ENCODE measurements around the gene STX1A.

Gene STX1A

GRCh38 chr7:73718905-73719805 lies at the start of gene STX1A:
Gene STX1A, minus strand, starts transcription at chr7:73719669. Its CDS starts 38 bp downstream, at chr7:73719631.
- no peak for FAIRE-seq

- no peak for FAIRE-seq
Observed at GRCh38 chr7:73768641-73769480, 49.4 kb upstream of the STX1A start.

GRCh38 chr7:73766556-73767229 lies 47.2 kb upstream of the STX1A start:
- FAIRE-seq = no peak

- no peak for FAIRE-seq
Observed at GRCh38 chr7:73762659-73762999, 43.2 kb upstream of the STX1A start.

DNA sequence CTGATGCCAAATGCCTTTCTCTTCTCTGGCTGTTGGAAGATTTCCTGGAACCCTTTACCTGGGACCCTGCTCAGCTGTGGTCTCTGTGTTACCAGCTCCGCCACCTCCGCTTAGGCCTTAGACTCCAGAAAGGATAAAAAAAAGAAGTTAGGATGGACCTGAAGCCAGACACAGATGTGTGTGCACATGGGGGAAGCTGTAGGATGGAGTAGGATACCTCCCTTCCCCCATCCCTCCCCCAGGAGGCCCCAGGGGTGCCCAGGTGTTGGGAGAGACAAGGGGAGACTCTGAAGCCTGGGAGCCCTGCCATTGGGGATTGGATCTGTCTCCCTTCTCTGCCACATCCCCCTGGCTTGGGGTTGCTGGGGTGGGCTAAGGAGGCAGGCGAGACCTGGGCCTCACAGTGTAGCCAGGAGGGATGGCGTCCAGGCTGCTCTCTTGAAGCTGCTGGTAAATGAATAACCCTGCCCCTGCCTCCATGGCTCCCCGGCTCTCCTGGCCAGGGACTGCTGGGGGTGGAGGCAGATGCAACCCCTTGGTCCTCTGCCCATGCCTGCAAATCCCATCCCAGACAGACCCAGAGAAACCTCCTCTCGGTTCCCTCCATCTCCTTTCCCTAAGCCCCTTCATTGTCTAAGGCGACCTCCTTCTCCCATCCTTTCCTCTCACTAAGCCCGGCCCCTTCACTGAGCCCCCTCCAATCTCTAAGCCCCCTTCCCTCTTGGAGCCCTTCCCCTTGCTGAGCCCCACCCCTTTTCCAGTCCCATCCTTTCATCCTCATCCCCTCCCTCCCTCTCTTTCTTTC lies 42.6 kb upstream of the STX1A start:
- no peak for FAIRE-seq

DNA sequence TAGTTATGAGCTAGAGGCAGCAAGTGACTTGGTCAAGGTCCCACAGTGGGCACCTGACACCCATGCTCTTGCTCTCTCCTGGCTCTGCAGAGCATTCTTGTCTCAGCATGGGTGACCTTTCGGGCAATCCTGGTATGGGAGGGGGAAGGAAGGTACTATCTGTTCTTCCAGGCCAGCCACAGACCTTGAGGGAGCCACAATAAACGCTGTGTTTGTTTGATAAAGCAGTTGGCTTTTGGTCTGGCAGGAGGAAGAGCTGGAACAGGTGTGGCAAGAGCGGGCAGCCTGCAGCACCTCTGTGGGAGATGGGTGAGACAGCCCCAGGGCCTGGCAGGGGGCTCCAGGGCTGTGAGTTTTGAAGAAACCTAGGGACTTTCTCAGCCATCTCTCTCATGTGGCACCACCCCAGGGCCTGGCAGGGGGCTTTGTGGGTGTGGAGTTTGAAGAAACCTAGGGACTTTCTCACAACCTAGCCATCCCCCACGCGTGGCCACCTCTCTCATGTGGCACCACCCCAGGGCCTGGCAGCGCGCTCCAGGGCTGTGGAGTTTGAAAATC lies 39.2 kb upstream of the STX1A start:
- FAIRE-seq = no peak

DNA sequence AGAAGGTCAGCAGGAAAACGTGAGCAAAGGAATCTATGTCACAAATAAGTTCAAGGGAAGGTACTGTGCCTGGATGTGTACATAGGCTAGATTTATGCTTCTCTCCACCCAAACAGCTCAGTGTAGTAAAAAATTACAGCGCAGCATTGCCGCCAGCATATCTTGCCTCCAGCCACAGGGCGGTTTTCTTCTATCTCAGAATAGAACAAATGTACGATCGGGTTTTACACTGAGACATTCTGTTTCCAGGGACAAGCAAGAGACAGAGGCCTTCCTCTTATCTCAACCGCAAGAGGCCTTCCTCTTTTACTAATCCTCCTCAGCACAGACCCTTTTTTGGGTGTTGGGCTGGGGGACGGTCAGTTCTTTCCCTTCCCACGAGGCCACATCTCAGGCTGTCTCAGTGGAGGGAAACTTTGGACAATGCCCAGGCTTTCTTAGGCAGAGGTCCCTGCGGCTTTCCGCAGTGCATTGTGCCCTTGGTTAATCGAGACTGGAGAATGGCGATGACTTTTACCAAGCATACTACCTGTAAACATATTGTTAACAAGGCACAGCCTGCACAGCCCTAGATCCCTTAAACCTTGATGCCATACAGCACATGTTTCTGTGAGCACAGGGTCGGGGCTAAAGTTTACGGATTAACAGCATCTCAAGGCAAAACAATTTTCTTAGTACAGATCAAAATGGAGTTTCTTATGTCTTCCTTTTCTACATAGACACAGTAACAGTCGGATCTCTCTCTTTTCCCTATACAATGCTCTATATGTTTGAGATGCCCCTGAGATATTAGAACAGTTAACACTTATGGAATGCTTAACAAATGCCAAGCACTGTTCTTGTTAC lies 30.7 kb upstream of the STX1A start:
- FAIRE-seq = no peak

GRCh38 chr7:73746378-73746777 lies 26.9 kb upstream of the STX1A start:
- FAIRE-seq = no peak

- FAIRE-seq = no peak
Observed at GRCh38 chr7:73742753-73743641, 23.5 kb upstream of the STX1A start.

DNA sequence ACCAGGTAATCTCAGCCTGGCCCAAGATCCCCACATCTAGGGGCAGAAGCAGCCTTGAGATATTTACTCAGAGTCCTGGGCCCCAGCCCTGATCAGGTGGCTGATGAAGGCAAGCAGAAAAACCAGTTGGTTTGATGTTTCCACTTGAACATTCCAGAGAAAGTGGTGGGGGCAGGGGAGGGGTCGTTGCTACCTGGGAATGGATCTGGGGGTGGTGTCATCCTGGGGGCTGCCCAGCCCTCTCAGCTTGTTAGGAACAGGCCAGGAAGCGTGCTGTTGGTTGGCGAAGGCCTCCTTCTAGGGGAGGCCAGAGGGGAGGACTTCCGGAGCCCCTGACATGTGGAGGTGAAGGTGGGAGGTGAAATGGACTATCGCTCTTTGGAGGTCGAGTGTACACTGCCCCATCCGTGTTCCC lies 22.9 kb upstream of the STX1A start:
- no peak for FAIRE-seq

- no peak for FAIRE-seq
Observed at GRCh38 chr7:73741600-73741999, 22.1 kb upstream of the STX1A start.

- no peak for FAIRE-seq
Observed at GRCh38 chr7:73740771-73741170, 21.3 kb upstream of the STX1A start.

DNA sequence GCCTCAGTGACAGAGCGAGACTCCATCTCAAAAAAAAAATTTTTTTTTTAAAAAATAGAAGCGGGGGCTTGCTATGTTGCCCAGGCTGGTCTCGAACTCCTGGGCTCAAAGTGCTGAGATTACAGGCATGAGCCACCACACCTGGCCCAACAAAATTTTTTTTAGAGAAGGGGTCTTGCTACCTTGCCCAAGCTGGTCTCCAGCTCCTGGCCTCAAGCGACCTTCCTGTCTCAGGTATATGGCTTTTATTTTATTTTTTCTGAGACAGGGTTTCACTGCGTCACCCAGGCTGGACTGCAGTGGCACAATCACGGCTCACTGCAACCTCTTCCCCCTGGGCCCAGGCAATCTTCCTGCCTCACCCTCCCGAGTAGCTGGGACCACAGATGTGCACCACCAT lies 20.7 kb upstream of the STX1A start:
- no peak for FAIRE-seq

DNA sequence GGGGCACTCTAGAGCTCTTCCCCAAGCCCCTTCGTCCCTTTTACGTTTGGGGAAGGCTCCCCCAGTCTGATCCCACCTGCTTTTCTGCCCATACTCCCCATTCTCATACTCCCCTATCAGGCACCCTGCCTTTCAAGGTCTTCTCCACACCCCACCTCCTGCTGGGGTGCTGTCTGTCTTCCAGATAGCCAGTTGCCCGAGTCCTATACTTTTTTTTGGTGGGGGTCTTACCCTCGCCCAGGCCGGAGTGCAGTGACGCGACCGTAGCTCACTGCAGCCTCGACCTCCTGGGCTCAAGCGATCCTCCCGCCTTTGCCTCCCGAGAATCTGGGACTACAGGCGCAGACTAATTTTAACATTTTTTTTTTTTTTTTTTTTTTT lies 19.9 kb upstream of the STX1A start:
- FAIRE-seq = no peak

GRCh38 chr7:73738612-73739386 lies 19.3 kb upstream of the STX1A start, which contains the start of gene ABHD11:
Gene ABHD11, minus strand, starts transcription at chr7:73738802. Its CDS starts 32 bp downstream, at chr7:73738770.
- peak; percentile 84 for FAIRE-seq

DNA sequence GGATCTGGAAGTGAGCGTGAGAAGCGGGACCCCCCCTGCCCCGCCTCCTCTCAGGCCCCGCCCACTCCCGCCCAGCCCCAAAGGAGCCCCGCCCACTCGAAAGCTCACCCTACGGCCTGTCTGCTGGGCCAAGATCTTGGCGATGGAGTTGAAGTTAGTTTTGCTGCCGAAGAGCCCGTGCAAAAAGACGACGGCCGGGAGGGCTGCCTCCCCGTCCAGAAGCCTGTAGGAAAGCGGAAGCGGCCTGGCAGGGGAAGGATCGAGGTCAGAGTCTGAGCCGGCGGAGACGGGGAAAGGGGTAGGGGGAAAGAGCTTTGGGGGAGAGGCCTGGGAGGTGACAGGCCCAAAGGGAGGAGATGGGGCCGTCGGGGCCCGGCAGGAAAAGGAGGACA lies 18.7 kb upstream of the STX1A start:
- FAIRE-seq = no peak

- FAIRE-seq = no peak
Observed at GRCh38 chr7:73737491-73738219, 18.2 kb upstream of the STX1A start.

DNA sequence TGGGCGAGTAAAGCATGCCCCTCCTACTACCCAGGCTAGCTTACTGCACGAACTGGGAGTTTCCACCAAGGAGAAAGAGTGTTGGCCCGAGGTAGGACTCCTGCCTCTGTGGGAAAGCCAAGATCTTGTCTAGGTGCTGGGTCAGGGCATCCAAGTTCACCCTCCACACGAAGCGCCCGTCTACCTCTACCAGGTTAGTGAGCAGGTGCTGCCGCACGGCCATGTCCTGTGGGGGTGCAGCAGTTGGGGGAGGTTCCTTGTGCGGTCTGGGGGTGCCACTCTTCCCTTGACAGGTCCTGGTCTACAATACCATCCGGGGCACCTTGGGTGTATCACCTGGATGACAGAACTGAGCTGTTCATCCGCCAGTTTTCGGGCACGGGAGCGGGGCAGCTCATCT lies 17.4 kb upstream of the STX1A start:
- FAIRE-seq = no peak

- FAIRE-seq = no peak
Observed at GRCh38 chr7:73735528-73735905, 16.0 kb upstream of the STX1A start.

All from A204.1 (cell line).